Stimulated activated memory B cell treated with anti-CD40 and anti-IgM and Interleukin-4, amounts not matched to agents 10 μg/mL and 1 μg/mL and 100 μg/mL, for 72 hours (primary cell): ENCODE data around the gene SLC8A1.

Experiments
- ATAC-seq: fragments of 150-1000 bp; cut with Tn5 transposase; 2 replicates; pipeline ENCODE4 v1.10.0; 2021
- H3K27ac Mint-ChIP-seq: one replicate; pipeline ENCODE4 v1.8.0; 2022; ENCODE audit warnings: mild to moderate bottlenecking, mixed read lengths
- H3K27me3 Mint-ChIP-seq: one replicate; pipeline ENCODE4 v1.8.0; 2022; ENCODE audit warnings: mixed read lengths
- H3K36me3 Mint-ChIP-seq: one replicate; pipeline ENCODE4 v1.8.0; 2022; ENCODE audit warnings: mixed read lengths
- H3K4me1 Mint-ChIP-seq: one replicate; pipeline ENCODE4 v1.8.0; 2022; ENCODE audit warnings: mixed read lengths
- H3K4me3 Mint-ChIP-seq: one replicate; pipeline ENCODE4 v1.8.0; 2022; ENCODE audit warnings: mild to moderate bottlenecking, moderate library complexity, mixed read lengths
- H3K9me3 Mint-ChIP-seq: one replicate; pipeline ENCODE4 v1.8.0; 2022; ENCODE audit warnings: mixed read lengths

SLC8A1 gene

DNA sequence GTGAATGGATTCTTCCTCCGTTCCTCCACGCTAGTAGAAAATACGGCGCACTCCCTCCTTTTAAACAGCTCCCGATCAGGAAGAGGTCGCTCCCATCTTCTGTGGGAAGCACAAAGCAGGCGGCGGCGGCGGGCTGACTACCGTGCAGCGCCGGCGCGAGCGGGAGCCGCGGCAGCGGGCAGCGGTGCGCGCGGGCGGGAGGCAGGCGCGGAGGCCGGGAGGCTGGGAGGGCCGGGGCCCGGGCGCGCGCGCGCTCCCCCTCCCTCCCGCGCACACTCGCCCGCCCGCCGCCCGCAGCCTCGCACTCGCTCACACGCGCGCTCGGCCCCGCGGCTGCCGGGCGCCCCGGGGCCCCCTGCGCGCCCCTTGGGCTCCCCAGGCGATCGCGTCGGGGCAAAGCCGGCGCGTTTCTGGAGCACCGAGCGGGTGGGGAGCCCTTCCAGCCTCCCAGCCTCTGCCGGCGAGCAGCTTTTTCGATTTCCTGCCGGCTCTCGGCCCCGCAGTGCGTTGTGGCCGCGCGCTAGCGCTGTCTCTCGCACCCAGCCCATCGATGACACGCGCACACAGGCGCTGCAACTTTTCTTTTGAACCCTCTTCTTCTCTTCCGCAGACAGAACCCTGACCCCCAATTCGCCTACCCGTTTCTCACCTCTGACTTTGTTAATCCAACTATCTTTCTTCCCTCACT lies at the start of gene SLC8A1:
TSS of gene SLC8A1 (minus strand) at position 173 of the 688 bp plus-strand sequence.
- Mint-ChIP-seq H3K9me3 (no peaks in the 10 kb centered on the region), H3K4me1 (peaks cover 15% of the 10 kb centered on the region), H3K36me3 (no peaks in the 10 kb centered on the region), H3K4me3 (peak within 1 kb of the TSS; percentile 37), H3K27me3 (peaks cover 50% of the 10 kb centered on the region), H3K27ac (no peak within 1 kb of the TSS)
- peak; percentile 31 for ATAC-seq

GRCh38 chr2:40499437-40499836 lies 47.5 kb upstream of the SLC8A1 start:
- H3K27ac Mint-ChIP-seq, result no peak overlapping the region
- H3K27me3 Mint-ChIP-seq, result no peaks in the 10 kb centered on the region
- H3K9me3 Mint-ChIP-seq, result no peaks in the 10 kb centered on the region
- no peak overlapping the region for H3K4me3 Mint-ChIP-seq
- no peaks in the 10 kb centered on the region for H3K36me3 Mint-ChIP-seq
- H3K4me1 Mint-ChIP-seq, result no peaks in the 10 kb centered on the region
- ATAC-seq, result no peak

- no peak overlapping the region for H3K27ac Mint-ChIP-seq
- no peak for ATAC-seq
- H3K4me1 Mint-ChIP-seq, result no peaks in the 10 kb centered on the region
- H3K4me3 Mint-ChIP-seq, result no peak overlapping the region
- no peaks in the 10 kb centered on the region for H3K9me3 Mint-ChIP-seq
- H3K36me3 Mint-ChIP-seq, result no peaks in the 10 kb centered on the region
- no peaks in the 10 kb centered on the region for H3K27me3 Mint-ChIP-seq
Observed at GRCh38 chr2:40497251-40497859, 45.5 kb upstream of the SLC8A1 start.

DNA sequence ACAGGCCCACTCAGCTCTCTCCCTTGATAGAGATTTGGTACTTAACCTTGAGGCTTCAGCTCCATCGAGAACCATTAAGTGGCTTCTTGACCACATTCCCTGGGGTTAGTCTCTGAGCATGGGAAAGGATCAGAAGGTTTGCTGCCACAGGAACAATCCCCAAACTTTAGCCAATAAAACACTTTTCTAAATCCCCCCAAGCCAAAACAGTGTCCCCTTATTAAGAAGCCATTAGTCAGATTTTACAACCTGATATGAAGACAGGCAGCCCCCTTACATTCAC lies 37.7 kb upstream of the SLC8A1 start:
- H3K36me3 Mint-ChIP-seq, result no peaks in the 10 kb centered on the region
- H3K27me3 Mint-ChIP-seq, result no peaks in the 10 kb centered on the region
- H3K27ac Mint-ChIP-seq, result no peak overlapping the region
- no peak overlapping the region for H3K4me3 Mint-ChIP-seq
- peaks cover 7% of the 10 kb centered on the region for H3K4me1 Mint-ChIP-seq
- ATAC-seq, result no peak
- H3K9me3 Mint-ChIP-seq, result no peaks in the 10 kb centered on the region

DNA sequence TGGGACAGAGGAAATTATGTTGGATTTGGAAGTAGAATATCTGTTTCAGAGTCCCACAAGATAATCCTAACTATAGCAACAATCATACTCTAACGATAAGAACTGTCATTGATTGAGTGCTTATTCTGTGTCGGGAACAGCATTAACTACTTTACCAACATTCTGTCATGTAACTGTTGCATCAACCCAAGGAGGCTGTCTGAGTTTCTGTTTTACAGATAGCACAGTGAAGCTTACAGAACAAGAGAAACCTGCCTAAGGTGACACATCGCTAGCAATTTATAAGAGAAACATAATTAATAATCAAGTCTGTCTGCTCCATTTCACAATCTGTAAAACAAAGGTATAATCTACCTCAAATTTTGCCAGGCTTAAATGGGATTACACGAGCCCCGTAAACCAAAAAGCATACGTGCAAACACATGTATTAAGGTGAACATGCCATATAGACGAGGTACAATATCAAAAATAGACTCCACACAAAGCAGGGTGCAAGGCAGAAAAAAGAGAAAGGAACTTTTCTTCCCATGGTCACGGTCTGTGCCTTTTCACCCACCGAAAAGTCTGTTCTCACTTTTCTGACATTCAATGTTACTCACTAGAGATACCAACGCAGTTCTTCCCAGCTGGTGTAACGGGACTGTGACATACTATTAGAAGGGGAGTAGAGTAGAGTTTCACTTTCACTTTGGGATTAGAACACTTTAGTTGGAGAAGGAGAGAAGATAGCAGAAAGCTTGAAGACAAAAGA lies 37.2 kb upstream of the SLC8A1 start:
- no peak overlapping the region for H3K27ac Mint-ChIP-seq

GRCh38 chr2:40488101-40488601 lies 36.3 kb upstream of the SLC8A1 start:
- Mint-ChIP-seq H3K9me3 (peaks cover 3% of the 10 kb centered on the region), H3K4me1 (peaks cover 7% of the 10 kb centered on the region), H3K4me3 (no peak overlapping the region), H3K27me3 (no peaks in the 10 kb centered on the region), H3K36me3 (no peaks in the 10 kb centered on the region), H3K27ac (no peak overlapping the region)
- ATAC-seq, result no peak

More for the DNA sequence above, 37.2 kb upstream of the SLC8A1 start:
- Mint-ChIP-seq H3K4me3 (peak overlapping the region; percentile 22), H3K9me3 (no peaks in the 10 kb centered on the region), H3K4me1 (peaks cover 7% of the 10 kb centered on the region), H3K36me3 (no peaks in the 10 kb centered on the region), H3K27me3 (no peaks in the 10 kb centered on the region)
- no peak for ATAC-seq

- Mint-ChIP-seq H3K27ac (no peak overlapping the region), H3K4me3 (no peak overlapping the region), H3K4me1 (peaks cover 7% of the 10 kb centered on the region), H3K36me3 (no peaks in the 10 kb centered on the region), H3K9me3 (peaks cover 3% of the 10 kb centered on the region), H3K27me3 (no peaks in the 10 kb centered on the region)
- no peak for ATAC-seq
Observed at GRCh38 chr2:40487602-40488001, 35.7 kb upstream of the SLC8A1 start.

GRCh38 chr2:40485854-40486253 lies 34.0 kb upstream of the SLC8A1 start:
- no peaks in the 10 kb centered on the region for H3K27me3 Mint-ChIP-seq
- H3K9me3 Mint-ChIP-seq, result peaks cover 3% of the 10 kb centered on the region
- H3K36me3 Mint-ChIP-seq, result no peaks in the 10 kb centered on the region
- no peak for ATAC-seq
- H3K4me3 Mint-ChIP-seq, result no peak overlapping the region
- H3K27ac Mint-ChIP-seq, result no peak overlapping the region
- H3K4me1 Mint-ChIP-seq, result peaks cover 7% of the 10 kb centered on the region

DNA sequence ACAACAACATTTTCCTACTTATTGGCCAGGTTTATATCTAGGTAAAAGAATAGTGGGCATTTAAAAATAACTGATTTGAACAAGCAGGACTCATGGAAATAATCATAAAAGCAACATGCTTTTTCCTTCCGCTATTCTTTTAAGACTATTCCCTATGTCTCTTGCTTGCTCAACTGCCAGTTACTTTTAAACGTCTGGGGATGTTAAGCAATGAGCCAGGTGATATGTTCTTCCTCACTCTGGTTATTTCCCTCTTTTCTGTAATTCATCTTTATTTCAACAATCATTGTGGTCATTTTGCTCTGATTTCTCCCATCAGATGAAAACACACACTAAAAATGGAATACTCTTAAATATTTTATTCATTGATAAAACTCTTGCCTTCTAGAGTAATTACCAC lies 33.4 kb upstream of the SLC8A1 start:
- Mint-ChIP-seq H3K9me3 (peaks cover 3% of the 10 kb centered on the region), H3K27me3 (no peaks in the 10 kb centered on the region), H3K27ac (no peak overlapping the region), H3K4me1 (peaks cover 7% of the 10 kb centered on the region), H3K36me3 (no peaks in the 10 kb centered on the region), H3K4me3 (no peak overlapping the region)
- ATAC-seq, result no peak

GRCh38 chr2:40483549-40484243 lies 31.8 kb upstream of the SLC8A1 start:
- Mint-ChIP-seq H3K4me1 (no peaks in the 10 kb centered on the region), H3K27me3 (no peaks in the 10 kb centered on the region), H3K4me3 (no peak overlapping the region), H3K36me3 (no peaks in the 10 kb centered on the region), H3K27ac (no peak overlapping the region), H3K9me3 (peaks cover 3% of the 10 kb centered on the region)
- ATAC-seq, result no peak

- H3K4me1 Mint-ChIP-seq, result no peaks in the 10 kb centered on the region
- no peak for ATAC-seq
- no peaks in the 10 kb centered on the region for H3K36me3 Mint-ChIP-seq
- no peak overlapping the region for H3K4me3 Mint-ChIP-seq
- no peaks in the 10 kb centered on the region for H3K27me3 Mint-ChIP-seq
- H3K9me3 Mint-ChIP-seq, result peaks cover 6% of the 10 kb centered on the region
- H3K27ac Mint-ChIP-seq, result no peak overlapping the region
Observed at GRCh38 chr2:40480596-40480995, 28.7 kb upstream of the SLC8A1 start.

GRCh38 chr2:40480073-40480472 lies 28.2 kb upstream of the SLC8A1 start:
- H3K27me3 Mint-ChIP-seq, result no peaks in the 10 kb centered on the region
- H3K4me1 Mint-ChIP-seq, result no peaks in the 10 kb centered on the region
- H3K9me3 Mint-ChIP-seq, result peaks cover 6% of the 10 kb centered on the region
- no peak overlapping the region for H3K27ac Mint-ChIP-seq
- H3K4me3 Mint-ChIP-seq, result no peak overlapping the region
- H3K36me3 Mint-ChIP-seq, result no peaks in the 10 kb centered on the region
- ATAC-seq, result no peak

DNA sequence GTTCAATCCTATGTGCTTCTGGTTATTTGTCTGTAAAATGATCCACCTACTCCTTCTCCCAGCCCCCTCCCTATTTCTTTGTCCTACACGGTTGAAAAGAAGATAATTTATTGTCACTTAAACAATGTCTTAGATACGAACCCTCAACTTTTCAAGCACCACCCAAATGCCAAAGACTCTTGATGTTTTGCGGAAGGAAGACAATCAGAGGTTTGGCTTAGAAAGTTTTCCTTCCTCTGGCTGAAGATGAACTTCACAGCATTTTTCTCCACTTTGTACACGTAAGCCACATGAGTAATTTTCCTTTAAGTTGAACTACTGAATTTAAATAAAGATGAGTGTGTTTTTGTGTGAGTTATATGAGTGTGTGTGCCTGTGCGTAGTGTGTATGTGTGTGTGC lies 25.5 kb upstream of the SLC8A1 start:
- ATAC-seq, result no peak
- Mint-ChIP-seq H3K4me3 (no peak overlapping the region), H3K4me1 (no peaks in the 10 kb centered on the region)

DNA sequence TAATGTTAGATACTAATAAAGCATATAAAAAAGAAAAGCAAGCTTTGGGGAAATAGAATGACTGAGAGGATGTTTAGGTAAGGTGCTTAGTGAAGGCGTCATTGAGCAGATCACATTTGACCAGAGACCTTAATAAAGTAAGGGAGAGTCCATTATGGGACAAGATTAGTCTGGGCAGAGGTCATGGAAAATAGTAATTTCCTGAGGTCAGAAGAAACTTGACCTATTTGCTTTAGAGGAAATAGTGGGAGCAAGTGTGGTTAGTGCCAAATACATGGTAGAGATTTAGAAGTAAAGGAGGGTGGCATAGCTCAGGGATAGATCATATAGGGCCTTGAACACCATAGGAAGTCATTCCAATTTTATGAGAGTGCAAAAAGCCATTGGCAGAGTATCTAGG lies 24.5 kb upstream of the SLC8A1 start:
- Mint-ChIP-seq H3K36me3 (no peaks in the 10 kb centered on the region), H3K27ac (no peak overlapping the region), H3K4me3 (no peak overlapping the region), H3K27me3 (no peaks in the 10 kb centered on the region), H3K4me1 (no peaks in the 10 kb centered on the region), H3K9me3 (peaks cover 3% of the 10 kb centered on the region)
- ATAC-seq, result no peak

More for the DNA sequence above, 25.5 kb upstream of the SLC8A1 start:
- Mint-ChIP-seq H3K27ac (no peak overlapping the region), H3K36me3 (no peaks in the 10 kb centered on the region), H3K27me3 (no peaks in the 10 kb centered on the region), H3K9me3 (peaks cover 3% of the 10 kb centered on the region)

- no peak overlapping the region for H3K27ac Mint-ChIP-seq
- H3K9me3 Mint-ChIP-seq, result peaks cover 3% of the 10 kb centered on the region
- no peaks in the 10 kb centered on the region for H3K36me3 Mint-ChIP-seq
- no peaks in the 10 kb centered on the region for H3K27me3 Mint-ChIP-seq
- no peak for ATAC-seq
- no peaks in the 10 kb centered on the region for H3K4me1 Mint-ChIP-seq
- H3K4me3 Mint-ChIP-seq, result no peak overlapping the region
Observed at GRCh38 chr2:40474306-40474705, 22.4 kb upstream of the SLC8A1 start.
